HFFc6 (cell line): Measurements from ENCODE around the gene CD226. TPM values are rescaled to one million over a fixed set of nuclear protein-coding genes. Genes with fewer than 3 reads are reported as not detected.

Experiments
- DNase-seq: peaks from one replicate; pipeline ENCODE4 v3.0.0-alpha.2; 2018
- H3K27ac Mint-ChIP-seq: 2 replicates; pipeline ENCODE4 v1.8.0; 2020; ENCODE audit warnings: mild to moderate bottlenecking, mixed read lengths
- H3K27me3 Mint-ChIP-seq: 2 replicates; pipeline ENCODE4 v1.8.0; 2021; ENCODE audit warnings: mild to moderate bottlenecking, moderate library complexity, mixed read lengths; ENCODE audit not compliant: insufficient read depth
- H3K36me3 Mint-ChIP-seq: 2 replicates; pipeline ENCODE4 v1.8.0; 2021; ENCODE audit warnings: low read depth, mixed read lengths
- H3K4me1 Mint-ChIP-seq: 2 replicates; pipeline ENCODE4 v1.8.0; 2020; ENCODE audit warnings: low read depth, mixed read lengths
- H3K4me3 Mint-ChIP-seq: 2 replicates; pipeline ENCODE4 v1.8.0; 2020; ENCODE audit warnings: mild to moderate bottlenecking, moderate library complexity, mixed read lengths
- H3K9me3 Mint-ChIP-seq: 2 replicates; pipeline ENCODE4 v1.8.0; 2020; ENCODE audit warnings: mild to moderate bottlenecking, mixed read lengths
- total RNA-seq, 6 experiments: library from RNA; stranded (reverse); fragmentation: NEBNext Ultra II Directional; extraction: Animal tissue kit (Norgen Biotek cat#: 25700); gene quantifications; 2 replicates in 1 of 6; 3 replicates in 5 of 6; pipeline ENCODE4 v1.2.3, GENCODE V29; 2021
- TF ChIP-seq, protein P1 (sequence below): fragments of 200-600 bp; sonication (generic); IDR thresholded peaks from 2 replicates; pipeline ENCODE4 v1.5.0; 2021; ENCODE audit warnings: antibody characterized with exemption, mild to moderate bottlenecking

CD226 gene
- total RNA-seq, 6 experiments from 2014 or later = 0.14 to 0.78 (median 0.34) TPM

GRCh38 chr18:69987870-69988269 lies 40.2 kb upstream of the CD226 start:
- peaks cover 43% of the 10 kb centered on the region for H3K36me3 Mint-ChIP-seq
- H3K9me3 Mint-ChIP-seq = no peaks in the 10 kb centered on the region
- no peaks in the 10 kb centered on the region; the same call in 1 of the 2 replicates for H3K27me3 Mint-ChIP-seq
- no peak overlapping the region for H3K4me3 Mint-ChIP-seq
- H3K4me1 Mint-ChIP-seq = peaks cover 5% of the 10 kb centered on the region
- DNase-seq = no peak
- TF ChIP-seq, protein P1, sequence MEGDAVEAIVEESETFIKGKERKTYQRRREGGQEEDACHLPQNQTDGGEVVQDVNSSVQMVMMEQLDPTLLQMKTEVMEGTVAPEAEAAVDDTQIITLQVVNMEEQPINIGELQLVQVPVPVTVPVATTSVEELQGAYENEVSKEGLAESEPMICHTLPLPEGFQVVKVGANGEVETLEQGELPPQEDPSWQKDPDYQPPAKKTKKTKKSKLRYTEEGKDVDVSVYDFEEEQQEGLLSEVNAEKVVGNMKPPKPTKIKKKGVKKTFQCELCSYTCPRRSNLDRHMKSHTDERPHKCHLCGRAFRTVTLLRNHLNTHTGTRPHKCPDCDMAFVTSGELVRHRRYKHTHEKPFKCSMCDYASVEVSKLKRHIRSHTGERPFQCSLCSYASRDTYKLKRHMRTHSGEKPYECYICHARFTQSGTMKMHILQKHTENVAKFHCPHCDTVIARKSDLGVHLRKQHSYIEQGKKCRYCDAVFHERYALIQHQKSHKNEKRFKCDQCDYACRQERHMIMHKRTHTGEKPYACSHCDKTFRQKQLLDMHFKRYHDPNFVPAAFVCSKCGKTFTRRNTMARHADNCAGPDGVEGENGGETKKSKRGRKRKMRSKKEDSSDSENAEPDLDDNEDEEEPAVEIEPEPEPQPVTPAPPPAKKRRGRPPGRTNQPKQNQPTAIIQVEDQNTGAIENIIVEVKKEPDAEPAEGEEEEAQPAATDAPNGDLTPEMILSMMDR = no peak
- no peak overlapping the region for H3K27ac Mint-ChIP-seq

- Mint-ChIP-seq H3K4me1 (no peaks in the 10 kb centered on the region), H3K36me3 (peaks cover 24% of the 10 kb centered on the region)
Observed at GRCh38 chr18:69985239-69985638, 37.6 kb upstream of the CD226 start.

DNA sequence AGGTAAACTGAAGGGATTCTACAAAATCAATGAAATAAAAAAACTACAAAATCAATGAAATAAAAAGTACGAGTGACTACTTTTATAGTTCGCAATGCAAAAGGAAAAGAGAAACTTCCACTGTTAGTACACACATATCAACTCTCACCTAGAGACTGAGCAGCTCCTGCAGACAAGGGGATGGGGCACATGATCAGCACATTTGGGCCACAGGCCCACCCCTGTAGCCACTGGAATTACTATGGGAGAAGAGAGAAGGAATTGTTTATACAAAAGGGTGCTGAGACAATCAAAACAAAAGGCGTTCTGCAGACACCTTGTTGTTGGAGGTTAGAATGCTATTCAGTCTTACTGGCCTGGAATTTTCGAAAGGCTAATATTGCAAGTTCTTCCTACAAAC lies 34.7 kb upstream of the CD226 start:
- no peak for DNase-seq
- H3K27ac Mint-ChIP-seq = no peak overlapping the region

More at GRCh38 chr18:69985239-69985638, 37.6 kb upstream of the CD226 start:
- Mint-ChIP-seq H3K4me3 (no peak overlapping the region), H3K9me3 (no peaks in the 10 kb centered on the region), H3K27me3 (no peaks in the 10 kb centered on the region), H3K27ac (no peak overlapping the region)
- TF ChIP-seq, protein P1 = no peak
- DNase-seq = no peak

GRCh38 chr18:69981948-69982347 lies 34.3 kb upstream of the CD226 start:
- H3K9me3 Mint-ChIP-seq = peaks cover 6% of the 10 kb centered on the region
- no peak for DNase-seq
- TF ChIP-seq, protein P1 = no peak
- H3K27ac Mint-ChIP-seq = no peak overlapping the region
- H3K4me1 Mint-ChIP-seq = no peaks in the 10 kb centered on the region
- peaks cover 23% of the 10 kb centered on the region for H3K36me3 Mint-ChIP-seq
- H3K4me3 Mint-ChIP-seq = no peak overlapping the region
- no peaks in the 10 kb centered on the region for H3K27me3 Mint-ChIP-seq

More for the DNA sequence above, 34.7 kb upstream of the CD226 start:
- Mint-ChIP-seq H3K27me3 (no peaks in the 10 kb centered on the region), H3K36me3 (peaks cover 22% of the 10 kb centered on the region), H3K9me3 (peaks cover under 1% of the 10 kb centered on the region), H3K4me1 (no peaks in the 10 kb centered on the region), H3K4me3 (no peak overlapping the region)
- TF ChIP-seq, protein P1 = no peak

DNA sequence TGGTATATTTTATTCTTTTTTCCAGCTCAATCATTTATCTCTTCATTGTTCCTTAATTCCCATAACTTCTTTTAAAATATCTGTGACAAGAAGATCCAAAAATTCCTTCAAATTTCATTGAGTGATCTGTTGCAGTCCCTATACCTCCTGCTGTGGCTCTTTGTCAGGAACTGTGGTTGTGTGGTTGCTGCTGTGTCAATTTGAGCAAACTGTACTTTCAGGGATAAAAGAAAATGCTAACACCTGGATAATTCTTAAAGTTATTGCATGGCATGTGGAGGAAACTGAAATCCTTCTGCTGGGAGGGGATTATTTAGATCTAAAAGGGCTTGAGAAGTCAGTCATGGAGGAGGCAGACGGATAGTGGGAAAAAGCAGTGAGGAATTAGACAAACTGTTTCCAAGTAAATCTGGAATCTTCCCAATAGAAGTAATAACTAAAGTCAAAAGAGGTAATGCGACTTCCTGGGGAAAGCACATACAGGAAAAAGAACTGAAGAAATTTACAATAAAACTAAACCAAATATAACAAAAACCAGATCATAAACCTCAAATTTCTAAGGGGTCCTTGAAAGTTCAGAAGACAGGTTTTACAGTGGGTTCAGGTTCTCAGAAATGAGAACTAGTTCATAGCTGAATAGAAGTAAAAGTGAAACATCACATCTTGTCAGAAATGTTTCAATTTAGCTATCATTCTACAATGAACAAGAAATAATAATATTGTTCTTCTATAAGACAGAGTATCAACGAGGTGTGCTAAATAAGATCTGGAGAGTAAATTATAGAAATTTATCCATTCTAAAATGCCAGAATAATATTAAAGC lies 33.5 kb upstream of the CD226 start:
- no peak overlapping the region for H3K4me3 Mint-ChIP-seq
- no peaks in the 10 kb centered on the region for H3K27me3 Mint-ChIP-seq
- H3K27ac Mint-ChIP-seq = no peak overlapping the region
- peaks cover 13% of the 10 kb centered on the region for H3K9me3 Mint-ChIP-seq
- H3K4me1 Mint-ChIP-seq = no peaks in the 10 kb centered on the region
- DNase-seq = no peak
- TF ChIP-seq, protein P1 = no peak
- H3K36me3 Mint-ChIP-seq = peaks cover 31% of the 10 kb centered on the region
